Peyer's patch (tissue), 4 donors: ENCODE data around the gene DSCAML1.

Source experiments
- POLR2A ChIP-seq, 2 donors: fragments of 450-650 bp; IDR thresholded peaks; one replicate each; pipeline ENCODE4 v1.5.1; 2017; ENCODE audit warnings: antibody characterized with exemption in 2 of 2, mild to moderate bottlenecking in 2 of 2, moderate library complexity in 2 of 2
- TF ChIP-seq, protein P1 (sequence below), 6 experiments: fragments of 450-650 bp in 4 of 6; fragments of 200-600 bp in 2 of 6; sonication (generic) in 1 of 6; IDR thresholded peaks; one replicate each; pipeline ENCODE4 v1.5.1; 2017 to 2019; ENCODE audit warnings: antibody characterized with exemption in 6 of 6, mild to moderate bottlenecking in 3 of 6, moderate library complexity in 1 of 6

DNA sequence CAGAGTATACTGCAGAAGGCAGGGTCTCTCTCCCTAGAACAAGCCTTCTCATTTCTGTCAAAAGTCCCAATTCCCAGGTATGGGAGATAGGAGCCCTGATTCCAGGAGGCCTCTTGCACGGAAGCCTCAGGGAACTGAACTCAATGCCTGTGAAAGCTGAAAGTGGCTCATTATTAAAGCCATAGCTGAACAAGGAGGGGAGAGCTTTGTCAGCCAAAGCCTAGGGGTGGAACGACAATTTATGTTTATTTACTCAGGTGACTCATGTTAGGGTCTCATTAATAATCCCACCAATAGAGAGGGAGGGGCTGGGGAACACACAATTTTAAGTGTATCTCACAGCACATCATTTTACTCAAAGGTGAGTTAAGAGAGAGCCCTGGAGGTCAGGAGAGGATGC, 44.9 kb downstream of the DSCAML1 start:
- TF ChIP-seq POLR2A (IDR thresholded peaks at IDR 0.05) = no peak
- TF ChIP-seq, protein P1, sequence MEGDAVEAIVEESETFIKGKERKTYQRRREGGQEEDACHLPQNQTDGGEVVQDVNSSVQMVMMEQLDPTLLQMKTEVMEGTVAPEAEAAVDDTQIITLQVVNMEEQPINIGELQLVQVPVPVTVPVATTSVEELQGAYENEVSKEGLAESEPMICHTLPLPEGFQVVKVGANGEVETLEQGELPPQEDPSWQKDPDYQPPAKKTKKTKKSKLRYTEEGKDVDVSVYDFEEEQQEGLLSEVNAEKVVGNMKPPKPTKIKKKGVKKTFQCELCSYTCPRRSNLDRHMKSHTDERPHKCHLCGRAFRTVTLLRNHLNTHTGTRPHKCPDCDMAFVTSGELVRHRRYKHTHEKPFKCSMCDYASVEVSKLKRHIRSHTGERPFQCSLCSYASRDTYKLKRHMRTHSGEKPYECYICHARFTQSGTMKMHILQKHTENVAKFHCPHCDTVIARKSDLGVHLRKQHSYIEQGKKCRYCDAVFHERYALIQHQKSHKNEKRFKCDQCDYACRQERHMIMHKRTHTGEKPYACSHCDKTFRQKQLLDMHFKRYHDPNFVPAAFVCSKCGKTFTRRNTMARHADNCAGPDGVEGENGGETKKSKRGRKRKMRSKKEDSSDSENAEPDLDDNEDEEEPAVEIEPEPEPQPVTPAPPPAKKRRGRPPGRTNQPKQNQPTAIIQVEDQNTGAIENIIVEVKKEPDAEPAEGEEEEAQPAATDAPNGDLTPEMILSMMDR (IDR thresholded peaks at IDR 0.05) = no peak
